SHP77 (cell line): ENCODE measurements around the gene GFRA4.

Source experiments
- DNase-seq, 2 experiments: peaks; one replicate each; lab custom pipeline; 2025; lab: John Stamatoyannopoulos, UW

Gene GFRA4

DNA sequence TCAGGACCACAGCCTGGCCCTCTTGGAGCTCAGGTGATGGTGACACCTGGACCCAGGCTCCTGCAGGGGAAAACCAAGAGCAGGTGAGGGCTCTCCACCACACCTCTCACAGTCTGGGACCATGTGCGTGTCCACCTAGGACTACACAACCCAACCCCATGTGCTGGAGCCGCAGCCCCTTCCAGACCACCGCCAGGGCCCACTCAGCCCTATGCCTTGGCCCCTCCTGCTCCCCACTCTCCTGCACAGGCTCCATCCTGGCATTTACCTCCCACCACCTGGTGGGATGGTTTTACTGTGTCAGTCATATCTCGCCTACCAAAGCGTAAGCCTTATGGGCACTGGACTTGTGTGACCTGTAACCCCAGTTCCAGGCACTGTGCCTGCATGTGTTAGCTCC, 31.7 kb upstream of the GFRA4 start:
- DNase-seq, result no peak

DNA sequence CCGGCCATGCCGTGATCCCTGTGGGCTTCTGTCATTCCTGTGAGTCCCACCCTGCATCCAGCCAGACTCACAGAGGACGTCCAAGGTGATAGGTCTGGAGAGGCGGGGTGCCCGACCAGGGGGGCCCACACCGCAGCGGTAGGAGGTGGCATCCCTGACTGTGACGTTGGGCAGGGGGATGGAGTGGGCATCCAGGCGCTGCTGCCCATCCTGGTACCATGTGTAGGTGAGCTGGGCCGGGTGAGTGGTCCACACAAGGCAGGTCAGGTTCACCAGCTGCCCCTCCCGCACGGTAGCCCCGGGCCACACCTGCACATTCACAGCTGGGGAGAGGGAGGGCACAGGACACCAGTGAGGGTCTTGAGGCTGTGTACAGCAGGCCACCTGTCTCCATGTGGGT, 30.2 kb upstream of the GFRA4 start:
- no peak for DNase-seq

DNA sequence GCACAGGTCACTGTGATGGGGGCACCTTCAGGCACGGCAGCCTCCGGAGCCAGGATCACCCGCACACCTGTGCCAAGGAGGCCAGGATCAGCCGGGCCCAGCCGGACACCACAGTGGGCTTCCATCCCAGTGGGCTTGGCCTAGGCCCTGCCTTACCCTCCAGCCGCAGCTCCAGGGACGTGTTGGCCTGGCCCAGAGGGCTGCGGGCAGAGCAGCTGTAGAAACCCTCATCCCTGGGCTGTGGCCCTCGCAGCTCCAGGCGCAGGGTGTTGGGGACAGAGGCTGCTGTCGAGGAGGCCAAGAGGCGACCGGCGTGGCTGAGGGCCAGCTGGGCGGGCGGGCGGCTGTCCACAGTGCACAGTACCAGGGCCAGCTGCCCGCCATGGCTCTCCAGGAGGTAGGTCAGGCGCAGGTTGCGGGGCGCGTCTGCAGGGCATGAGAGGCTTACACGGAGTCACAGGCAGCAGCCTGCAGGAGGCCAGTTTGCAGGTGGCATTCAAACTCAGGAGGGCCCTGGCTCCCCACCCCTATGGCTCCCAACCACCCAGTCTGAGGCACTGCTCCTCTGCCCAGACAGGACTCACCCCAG, 29.6 kb upstream of the GFRA4 start:
- DNase-seq, result no peak

DNA sequence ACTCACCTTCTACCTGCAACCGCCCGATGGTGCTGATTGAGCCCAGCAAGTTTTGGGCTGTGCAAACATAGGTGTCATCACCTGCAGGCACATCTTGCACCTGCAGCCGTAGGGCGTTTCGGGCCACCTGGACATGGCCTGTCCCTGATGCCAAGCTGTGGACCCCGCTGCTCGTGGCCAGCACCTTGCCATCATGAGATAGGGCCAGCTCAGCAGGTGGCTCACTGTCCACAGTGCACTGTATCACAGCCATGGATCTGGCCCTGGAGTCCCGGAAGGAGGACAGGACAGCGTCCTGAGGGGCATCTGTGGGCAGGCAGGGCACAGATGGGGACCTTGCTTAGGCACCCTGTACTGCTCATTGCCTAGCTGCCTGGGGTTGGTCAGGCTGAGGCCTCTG, 28.7 kb upstream of the GFRA4 start:
- DNase-seq, result no peak

GRCh38 chr20:3691306-3691705, 28.1 kb upstream of the GFRA4 start:
- DNase-seq, result no peak

DNA sequence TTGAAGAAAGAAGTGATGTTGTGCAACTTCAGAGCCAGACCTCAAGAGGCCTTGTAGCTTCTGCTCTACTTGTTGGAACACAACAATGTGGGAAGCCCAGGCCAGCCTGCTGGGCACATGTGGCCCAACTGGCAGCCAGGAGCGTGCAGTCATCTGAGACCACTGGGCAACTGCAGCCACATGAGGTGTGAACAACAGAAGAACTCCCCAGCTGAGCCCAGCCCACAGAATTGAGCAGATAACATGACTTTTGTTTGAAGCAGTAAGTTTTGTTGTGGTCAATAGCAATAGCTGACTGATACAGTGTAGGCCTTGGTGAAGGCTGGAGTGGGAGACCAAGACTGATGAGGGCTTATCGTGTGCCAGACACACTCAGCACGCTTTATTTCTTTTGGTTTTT, 27.2 kb upstream of the GFRA4 start:
- DNase-seq, result no peak

GRCh38 chr20:3689978-3690377, 26.8 kb upstream of the GFRA4 start:
- DNase-seq, result no peak

DNA sequence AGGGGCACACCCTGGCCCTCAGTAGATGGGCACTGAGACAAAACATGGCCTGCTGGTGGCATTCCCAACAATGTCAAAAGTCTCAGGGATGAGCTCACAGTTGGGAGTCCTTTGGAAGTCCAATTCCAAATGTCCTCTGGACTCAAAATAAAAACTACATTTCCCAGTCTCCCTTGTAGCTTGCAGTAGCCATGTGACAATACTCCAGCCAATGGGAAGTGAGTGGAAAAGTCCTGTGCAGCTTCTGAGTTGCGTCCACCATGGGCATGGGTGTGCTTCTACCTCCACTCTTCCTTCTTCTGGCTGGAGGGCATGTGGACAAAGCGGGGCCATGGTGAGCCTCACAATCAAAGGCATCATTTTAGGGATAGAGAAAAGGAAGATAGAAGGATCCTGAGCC, 24.5 kb upstream of the GFRA4 start:
- DNase-seq, result no peak

- DNase-seq, result no peak
Observed at GRCh38 chr20:3686867-3687321, 23.7 kb upstream of the GFRA4 start.

- DNase-seq, result no peak
Observed at GRCh38 chr20:3686421-3686820, 23.2 kb upstream of the GFRA4 start.

DNA sequence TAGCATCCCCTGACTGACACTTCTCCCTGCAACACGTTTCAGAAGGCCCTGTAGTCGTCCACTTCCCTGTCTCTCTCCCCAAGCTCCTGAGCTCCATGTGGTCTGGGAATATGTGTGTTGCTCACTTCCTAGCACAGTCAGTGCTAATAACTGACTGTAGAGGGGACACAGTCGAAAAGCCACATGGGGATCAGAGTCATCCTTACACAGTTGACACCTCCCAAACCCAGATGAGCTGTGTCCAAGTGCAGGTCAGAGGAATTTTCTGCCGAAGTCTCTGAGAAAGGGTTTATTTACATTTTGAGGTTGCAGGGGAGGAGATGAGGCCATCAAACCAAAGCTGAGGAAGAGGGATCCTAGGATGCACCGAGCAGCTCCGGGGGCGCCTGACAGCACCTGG, 22.1 kb upstream of the GFRA4 start:
- DNase-seq, result no peak

DNA sequence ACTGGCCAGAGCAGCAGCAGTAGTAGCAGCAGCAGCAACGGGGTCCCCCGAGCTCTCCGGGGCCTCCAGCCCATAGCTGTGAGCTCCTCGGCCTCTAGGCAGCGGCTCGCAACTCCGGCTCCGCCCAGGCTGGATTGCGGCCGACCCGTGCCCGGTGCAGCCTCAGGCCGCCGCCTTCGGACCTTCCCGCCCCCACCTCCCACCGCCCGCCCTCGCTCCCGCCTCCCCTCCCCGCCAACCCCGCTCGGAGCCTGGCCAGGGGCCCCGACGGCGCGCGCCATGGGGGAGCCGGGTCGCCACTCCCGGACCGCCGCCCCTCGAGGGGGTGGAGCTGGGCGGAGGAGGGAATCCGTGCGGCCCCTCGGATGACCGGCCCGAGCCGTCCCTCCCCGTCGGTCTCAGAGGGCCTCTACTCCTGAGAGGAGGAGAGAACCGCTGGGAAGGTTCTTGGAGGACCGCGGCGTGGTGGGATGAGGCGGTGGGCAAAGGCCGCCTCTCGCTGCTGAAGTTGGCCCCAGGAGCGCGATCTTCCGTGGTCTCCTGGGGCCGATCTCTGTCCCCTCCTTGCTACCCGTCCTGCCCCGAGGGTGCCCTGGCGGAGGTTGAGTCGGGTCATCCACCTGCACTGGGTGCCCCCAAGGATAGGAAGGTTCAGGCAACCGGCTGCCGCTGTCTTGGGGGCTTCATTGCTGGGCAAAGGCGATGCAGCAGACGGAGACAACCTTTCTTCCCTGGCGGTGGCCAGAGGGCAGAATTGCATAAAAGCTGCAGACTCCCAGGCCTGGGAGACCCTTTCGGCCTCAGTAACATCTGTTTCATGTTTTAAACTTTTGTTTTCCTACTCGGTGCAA, 19.0 kb upstream of the GFRA4 start, which contains the start of gene ADAM33:
TSS of gene ADAM33 (minus strand) at position 80 of the 851 bp plus-strand sequence. CDS start at position 74, 6 bp downstream.
- no peak for DNase-seq

DNA sequence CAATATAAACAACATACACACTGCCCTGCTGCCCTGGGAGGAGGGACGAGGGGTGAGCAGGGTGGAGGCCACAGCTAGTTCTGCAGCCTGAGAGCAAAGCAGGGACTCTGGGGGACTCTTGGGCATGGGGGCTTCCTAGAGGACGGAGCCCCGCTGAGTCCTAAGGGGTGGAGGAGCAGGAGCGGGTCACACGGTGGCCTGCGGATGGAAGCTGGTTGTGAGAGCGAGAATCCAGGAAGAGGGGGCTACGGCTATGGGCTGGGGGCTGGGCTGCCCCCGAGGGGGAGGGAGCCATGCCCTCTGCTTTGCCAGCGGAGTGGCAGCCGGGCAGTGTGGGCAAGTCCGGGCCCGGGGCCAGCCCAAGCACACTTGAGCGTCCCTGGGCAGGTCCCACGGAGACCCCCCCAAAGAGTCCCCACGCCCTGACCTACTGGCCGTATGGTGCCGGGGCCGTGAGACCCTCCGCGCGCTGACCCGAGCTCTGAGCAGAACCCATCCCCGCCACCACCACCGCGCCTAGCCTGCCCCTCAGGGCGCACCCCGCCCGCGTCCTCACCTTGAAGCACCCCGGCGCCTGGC, 18.2 kb upstream of the GFRA4 start:
- no peak for DNase-seq

DNA sequence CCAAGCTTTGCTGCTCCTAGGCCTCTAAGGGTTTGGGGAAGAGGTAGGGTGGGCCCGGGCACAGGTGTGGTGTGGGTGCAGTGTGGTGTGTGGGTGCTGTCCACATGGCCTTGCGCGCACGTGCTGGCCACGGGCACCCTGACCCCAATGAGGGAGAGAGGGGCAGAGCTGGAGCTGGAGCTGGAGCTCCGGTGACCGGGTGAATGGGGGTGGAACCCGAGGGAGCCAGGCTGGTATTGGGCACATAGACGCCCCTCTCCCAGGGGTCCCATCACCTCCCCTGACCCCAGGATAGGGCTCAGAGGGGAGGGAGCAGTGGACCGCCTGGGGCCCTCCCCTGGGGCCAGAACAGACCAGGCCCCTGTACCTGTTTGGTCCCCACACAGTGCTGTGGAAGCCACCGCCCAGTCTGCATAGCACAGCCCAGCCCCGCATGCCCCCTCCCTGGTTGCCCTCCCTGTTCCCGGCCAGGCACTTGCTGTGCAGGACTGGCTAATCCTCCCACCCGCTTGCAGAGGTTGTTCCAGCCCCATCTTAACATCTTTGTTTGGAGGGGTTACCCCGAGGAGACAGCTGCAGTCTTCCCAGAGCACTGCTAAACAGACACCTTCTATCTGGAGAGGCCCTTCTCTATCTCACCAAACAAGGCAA, 17.6 kb upstream of the GFRA4 start:
- DNase-seq, result no peak

DNA sequence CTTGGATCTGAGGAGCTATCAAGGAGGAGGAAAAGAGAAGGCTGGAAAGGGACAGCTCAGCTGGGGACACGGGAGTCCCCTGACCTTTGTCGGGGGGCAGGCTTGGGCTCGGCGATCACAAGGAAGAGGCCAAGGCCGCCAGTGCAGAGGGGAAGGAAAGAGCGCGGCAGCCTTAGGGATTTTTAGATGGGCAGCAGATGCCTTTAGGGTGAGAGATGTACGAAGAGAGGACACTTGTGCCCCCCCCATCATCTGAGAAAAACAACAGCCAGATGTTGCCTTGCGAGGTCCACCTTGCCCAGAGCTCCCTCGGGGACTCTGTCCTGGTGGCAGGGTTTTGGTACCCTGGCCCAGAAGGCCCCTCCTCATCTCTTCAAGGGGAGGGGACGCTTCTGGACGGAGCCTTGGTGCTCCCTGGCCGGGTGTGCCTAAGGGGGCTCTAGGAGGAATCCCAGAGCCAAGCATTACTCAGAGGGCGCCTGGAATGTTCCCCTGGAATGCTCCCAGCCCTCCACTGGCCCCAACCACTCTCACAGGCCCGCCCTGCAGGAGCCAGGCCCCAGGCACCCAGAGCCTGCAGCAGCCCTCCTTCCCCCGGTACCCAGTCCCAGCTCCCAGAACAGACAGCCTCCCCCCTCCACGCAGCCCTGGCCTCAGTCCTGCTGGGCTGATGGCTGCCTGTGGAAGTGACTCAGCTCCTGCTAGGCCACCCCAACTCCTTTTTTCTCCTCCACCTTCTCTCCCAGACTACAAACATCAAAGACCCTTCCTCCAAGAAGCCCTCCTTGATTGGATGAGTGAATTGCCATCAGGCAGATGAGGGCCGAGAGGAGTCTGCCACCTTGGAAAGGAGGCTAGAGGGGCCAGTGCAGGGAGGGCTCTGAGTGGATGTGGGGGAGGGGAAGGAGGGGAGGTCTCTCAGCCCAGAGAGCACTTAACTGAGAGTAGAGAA, 16.8 kb upstream of the GFRA4 start:
- no peak for DNase-seq

DNA sequence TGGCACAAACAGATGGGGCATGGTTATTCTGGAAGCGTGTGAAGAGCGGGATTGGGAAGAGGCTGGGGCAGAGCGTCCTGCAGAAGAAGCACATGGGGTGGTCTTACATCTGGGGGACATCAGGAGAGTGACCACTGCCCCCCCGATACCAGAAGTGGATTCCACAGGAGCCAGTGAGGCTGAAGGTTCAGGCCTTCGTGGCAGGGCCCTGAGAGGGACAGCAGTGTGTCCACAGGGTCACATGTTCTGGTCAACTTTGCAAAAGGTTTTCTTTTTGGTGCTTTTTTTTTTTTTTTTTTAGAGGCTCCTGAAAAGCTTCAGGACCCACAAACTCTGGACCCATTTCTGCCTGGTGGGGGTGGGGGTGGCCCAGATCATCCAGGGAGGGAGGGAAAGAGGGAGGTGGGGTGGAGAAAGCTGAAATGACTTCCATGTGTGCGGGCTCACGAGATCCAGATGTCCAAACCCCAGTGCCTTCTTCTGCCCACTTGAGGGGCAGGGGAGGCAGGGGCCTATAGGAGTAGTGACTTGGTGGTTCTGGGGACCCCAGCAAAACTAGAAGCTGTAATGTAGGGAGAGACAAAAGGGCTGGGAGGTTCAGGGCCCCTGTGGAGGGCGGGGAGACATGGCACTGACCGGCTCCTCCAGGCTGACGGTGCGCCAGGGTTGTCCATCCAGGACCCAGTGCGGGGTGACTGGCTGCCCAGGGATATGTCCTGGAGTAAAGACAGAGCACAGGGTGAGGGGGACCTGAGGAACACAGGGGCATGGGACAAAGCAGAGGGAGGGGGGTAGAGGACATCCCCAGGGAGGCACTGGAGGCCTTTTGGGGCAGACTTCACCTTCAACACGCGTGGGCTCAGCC, 15.9 kb upstream of the GFRA4 start:
- DNase-seq, result no peak

DNA sequence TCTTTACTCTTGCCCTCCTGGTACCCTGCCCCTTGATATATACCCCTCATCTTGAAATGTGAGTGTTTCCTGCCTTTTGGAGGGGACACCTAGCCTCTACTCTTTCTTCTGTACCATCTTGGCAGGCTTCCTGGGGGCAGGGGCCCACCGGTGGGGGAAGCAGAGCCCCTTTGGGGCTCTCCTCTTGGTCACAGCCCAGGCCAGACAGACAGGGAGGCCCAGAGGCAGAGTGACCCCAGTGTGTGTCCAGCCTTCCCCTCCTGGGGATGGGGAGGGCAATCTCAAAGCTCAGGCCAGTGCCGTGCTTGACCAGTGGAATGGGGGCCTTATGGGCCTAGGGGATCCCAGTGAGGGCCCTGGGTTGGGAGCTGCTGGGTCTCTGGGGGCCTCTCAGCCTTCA, 15.0 kb upstream of the GFRA4 start:
- DNase-seq, result no peak

- no peak for DNase-seq
Observed at GRCh38 chr20:3677733-3678132, 14.5 kb upstream of the GFRA4 start.

DNA sequence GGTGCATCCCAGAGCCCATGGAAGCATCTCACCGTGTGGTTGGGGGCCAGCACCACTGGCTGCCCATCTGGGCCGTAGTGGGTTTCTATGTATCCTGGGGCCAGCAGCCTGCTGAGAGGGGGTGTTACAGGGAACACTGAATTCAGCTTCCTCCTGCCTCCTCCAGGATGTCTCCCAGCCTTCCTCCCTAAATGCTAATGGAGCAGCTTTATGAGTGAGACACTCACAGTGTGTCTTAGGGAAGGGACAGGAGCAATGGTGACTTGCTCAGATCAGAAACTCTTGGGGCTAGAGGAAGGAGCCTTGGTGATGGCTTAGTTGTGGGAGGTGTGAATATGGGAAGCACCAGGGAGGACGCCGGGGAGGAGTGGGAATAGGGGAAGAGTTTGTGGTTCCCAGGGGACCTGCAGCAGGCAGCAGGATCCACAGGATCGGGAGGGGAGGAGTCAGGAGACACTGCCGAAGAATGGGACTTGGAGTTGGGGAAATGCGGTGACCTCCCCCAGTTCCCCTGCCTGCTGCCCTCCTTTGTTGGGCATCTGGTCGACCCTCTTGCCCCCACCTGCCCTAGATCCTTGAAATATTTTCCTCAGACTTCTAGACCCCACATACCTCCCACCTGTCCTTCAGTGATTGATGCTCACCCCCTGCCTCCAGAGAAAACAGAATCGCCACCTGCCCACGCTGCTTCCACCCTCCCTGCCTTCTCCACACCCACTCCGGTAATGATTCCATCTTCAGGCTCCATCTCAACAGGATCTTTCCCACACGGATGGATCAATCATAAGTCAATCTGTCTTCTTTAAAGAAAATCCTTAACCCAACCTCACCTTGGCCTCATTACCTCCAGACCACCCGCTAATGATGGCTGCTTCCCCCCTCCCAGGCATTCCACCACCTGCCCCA, 12.0 kb upstream of the GFRA4 start:
- no peak for DNase-seq

DNA sequence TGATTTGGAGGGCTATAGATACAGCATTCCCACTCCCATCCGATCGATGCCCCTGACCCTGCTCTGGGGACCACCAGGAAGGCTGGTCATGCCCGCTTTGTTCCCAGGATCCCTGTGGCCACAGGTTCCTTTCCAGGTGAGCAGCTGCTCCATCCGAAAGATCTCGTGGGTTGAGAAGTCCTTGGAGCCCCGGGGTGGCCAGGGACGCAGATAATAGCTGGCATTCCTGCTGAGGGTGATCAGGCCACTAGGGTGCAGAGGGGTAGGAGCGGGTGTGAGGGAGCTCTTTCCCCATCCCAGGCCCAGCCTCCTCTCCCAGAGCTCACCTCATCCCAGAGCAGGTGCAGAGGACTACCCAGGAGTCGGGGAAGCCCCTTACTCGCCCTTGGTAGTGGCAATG, 11.2 kb upstream of the GFRA4 start:
- no peak for DNase-seq
